H1 (cell line): ENCODE measurements around the gene SMYD5. TPM values are rescaled to one million over a fixed set of nuclear protein-coding genes. Genes with fewer than 3 reads are reported as not detected.

Experiments used
- CTCF ChIA-PET: fragments of 300-600 bp; sonication (Branson Sonifier 250); formaldehyde crosslinking; loops from one replicate; lab custom pipeline; 2021; ENCODE audit not compliant: partially characterized antibody; lab: Charles Lee
- POLR2A ChIA-PET: fragments of 300-600 bp; sonication (Branson Sonifier 250); formaldehyde crosslinking; loops from one replicate; lab custom pipeline; 2021; ENCODE audit warnings: inconsistent platforms; ENCODE audit not compliant: partially characterized antibody; lab: Charles Lee
- DNase-seq, 2 experiments: peaks; one replicate each; pipeline versions ENCODE4 v3.0.0 to v3.0.0-alpha.2; 2010 to 2022; ENCODE audit warnings: low spot score in 2 of 2, low read depth in 1 of 2, mixed read lengths in 1 of 2
- FAIRE-seq: peaks from 2 replicates; lab custom pipeline; 2011; peaks lifted over from hg19 to GRCh38; lab: Jason Lieb, UNC
- H2AFZ ChIP-seq: 2 replicates; pipeline ENCODE4 v1.8.1; 2012; ENCODE audit warnings: low read length, inconsistent platforms
- H2AK5ac ChIP-seq: 2 replicates; pipeline ENCODE4 v1.6.1; 2013; ENCODE audit warnings: low read depth, low read length
- H2BK120ac ChIP-seq: replicated peaks from 2 replicates; pipeline ENCODE3; 2013; ENCODE audit warnings: low read depth, low read length, inconsistent platforms
- H2BK12ac ChIP-seq: 2 replicates; pipeline ENCODE4 v1.6.1; 2013; ENCODE audit warnings: low read depth, low read length
- H2BK15ac ChIP-seq: 2 replicates; pipeline ENCODE4 v1.6.1; 2013; ENCODE audit warnings: low read length
- H2BK20ac ChIP-seq: 2 replicates; pipeline ENCODE4 v1.6.1; 2013; ENCODE audit warnings: low read length
- H2BK5ac ChIP-seq: 2 replicates; pipeline ENCODE4 v1.6.1; 2013; ENCODE audit warnings: low read depth, low read length
- H3K14ac ChIP-seq: 2 replicates; pipeline ENCODE4 v1.6.1; 2013; ENCODE audit warnings: inconsistent platforms; ENCODE audit not compliant: insufficient read length
- H3K18ac ChIP-seq: 2 replicates; pipeline ENCODE4 v1.6.1; 2013; ENCODE audit warnings: low read length; ENCODE audit errors: extremely low read depth
- H3K23ac ChIP-seq: 2 replicates; pipeline ENCODE4 v1.6.1; 2013; ENCODE audit warnings: inconsistent platforms; ENCODE audit not compliant: insufficient read length
- H3K23me2 ChIP-seq: 2 replicates; pipeline ENCODE4 v1.6.1; 2013; ENCODE audit warnings: low read depth, low read length
- H3K27ac ChIP-seq: 2 replicates; pipeline ENCODE4 v1.6.1; 2011; ENCODE audit warnings: low read depth, low read length, inconsistent platforms
- H3K27me3 ChIP-seq, 4 experiments: replicated peaks in 1 of 4; 1 replicate in 1 of 4; 2 replicates in 3 of 4; pipeline versions ENCODE4 v1.6.1 to v1.8.1; 2011 to 2013; ENCODE audit warnings: low read length in 3 of 4, mild to moderate bottlenecking in 3 of 4, inconsistent platforms in 2 of 4, mixed read lengths in 2 of 4, moderate library complexity in 1 of 4; ENCODE audit not compliant: control insufficient read depth in 3 of 4, insufficient read depth in 3 of 4; ENCODE audit errors: extremely low read depth in 1 of 4
- H3K36me3 ChIP-seq, 4 experiments: 2 replicates each; pipeline versions ENCODE4 v1.6.1 to v1.8.1; 2011 to 2013; ENCODE audit warnings: mild to moderate bottlenecking in 4 of 4, low read length in 3 of 4, moderate library complexity in 2 of 4, control low read depth in 1 of 4, inconsistent platforms in 1 of 4; ENCODE audit not compliant: insufficient read depth in 4 of 4, control insufficient read depth in 2 of 4
- H3K4ac ChIP-seq: replicated peaks from 2 replicates; pipeline ENCODE3; 2013; ENCODE audit warnings: low read length, low read depth, mixed read lengths, inconsistent platforms; ENCODE audit not compliant: insufficient read length
- H3K4me1 ChIP-seq, 4 experiments: replicated peaks in 1 of 4; 1 replicate in 1 of 4; 2 replicates in 3 of 4; pipeline versions ENCODE4 v1.6.1 to v1.8.1; 2011 to 2013; ENCODE audit warnings: low read length in 3 of 4, inconsistent platforms in 2 of 4, mixed read lengths in 1 of 4; ENCODE audit not compliant: insufficient read depth in 4 of 4, control insufficient read depth in 3 of 4
- H3K4me2 ChIP-seq, 2 experiments: 2 replicates each; pipeline versions ENCODE4 v1.6.1 to v1.8.1; 2011 to 2013; ENCODE audit warnings: low read depth in 2 of 2, low read length in 2 of 2, control low read depth in 1 of 2, inconsistent platforms in 1 of 2, mild to moderate bottlenecking in 1 of 2; ENCODE audit not compliant: insufficient read depth in 1 of 2
- H3K4me3 ChIP-seq, 4 experiments: fragments of 200-600, 300-600 bp in 1 of 4; sonication (generic), shearing (Covaris generic), sonication (Bioruptor Twin) in 1 of 4; 2 replicates each; pipeline versions ENCODE4 v1.5.1 to v1.8.1; 2011 to 2016; ENCODE audit warnings: low read length in 4 of 4, low read depth in 3 of 4, control low read depth in 2 of 4, inconsistent platforms in 2 of 4, mild to moderate bottlenecking in 2 of 4, mixed read lengths in 1 of 4, moderate library complexity in 1 of 4; ENCODE audit not compliant: insufficient read depth in 2 of 4; ENCODE audit errors: extremely low read depth in 1 of 4
- H3K56ac ChIP-seq: replicated peaks from 2 replicates; pipeline ENCODE3; 2013; ENCODE audit warnings: low read depth, mild to moderate bottlenecking, mixed read lengths, low read length, inconsistent platforms; ENCODE audit not compliant: insufficient read length
- H3K79me1 ChIP-seq: 2 replicates; pipeline ENCODE4 v1.6.1; 2013; ENCODE audit warnings: low read depth, low read length, control low read depth
- H3K79me2 ChIP-seq, 2 experiments: 2 replicates each; pipeline versions ENCODE4 v1.6.1 to v1.8.1; 2012 to 2013; ENCODE audit warnings: low read length in 2 of 2, mild to moderate bottlenecking in 2 of 2, inconsistent platforms in 1 of 2; ENCODE audit not compliant: insufficient read depth in 2 of 2, control insufficient read depth in 1 of 2
- H3K9ac ChIP-seq, 4 experiments: replicated peaks in 1 of 4; 1 replicate in 1 of 4; 2 replicates in 3 of 4; pipeline versions ENCODE4 v1.6.1 to v1.8.1; 2011 to 2013; ENCODE audit warnings: low read depth in 3 of 4, low read length in 3 of 4, control low read depth in 2 of 4, mild to moderate bottlenecking in 2 of 4, moderate library complexity in 2 of 4, inconsistent platforms in 1 of 4; ENCODE audit errors: extremely low read depth in 1 of 4
- H3K9me3 ChIP-seq, 2 experiments: 2 replicates each; pipeline versions ENCODE4 v1.6.1 to v1.8.1; 2012 to 2013; ENCODE audit warnings: mild to moderate bottlenecking in 2 of 2, moderate library complexity in 2 of 2, control low read depth in 1 of 2, inconsistent platforms in 1 of 2, low read depth in 1 of 2, low read length in 1 of 2, mixed read lengths in 1 of 2; ENCODE audit not compliant: insufficient read depth in 2 of 2
- H4K20me1 ChIP-seq, 2 experiments: replicated peaks in 1 of 2; 2 replicates each; pipeline versions ENCODE3 to v1.8.1; 2011 to 2013; ENCODE audit warnings: inconsistent platforms in 2 of 2, low read length in 2 of 2, mild to moderate bottlenecking in 1 of 2; ENCODE audit not compliant: insufficient read depth in 2 of 2, control insufficient read depth in 1 of 2
- H4K5ac ChIP-seq: 2 replicates; pipeline ENCODE4 v1.6.1; 2013; ENCODE audit warnings: low read length, low read depth, mixed read lengths, inconsistent platforms; ENCODE audit not compliant: insufficient read length
- H4K8ac ChIP-seq: 2 replicates; pipeline ENCODE4 v1.8.0; 2013; ENCODE audit warnings: mild to moderate bottlenecking, moderate library complexity, low read length, inconsistent platforms; ENCODE audit not compliant: insufficient read depth; ENCODE audit errors: extremely low read depth
- H4K91ac ChIP-seq: replicated peaks from 2 replicates; pipeline ENCODE3; 2013; ENCODE audit warnings: low read length, mixed read lengths, inconsistent platforms; ENCODE audit not compliant: insufficient read length
- FOSL1 ChIP-seq: IDR thresholded peaks from 2 replicates; pipeline ENCODE4 v1.6.1; 2011; ENCODE audit warnings: mild to moderate bottlenecking, low read depth, low read length, moderate library complexity; ENCODE audit not compliant: insufficient read depth
- GABPA ChIP-seq: IDR thresholded peaks from 2 replicates; pipeline ENCODE4 v1.6.1; 2011; ENCODE audit warnings: mild to moderate bottlenecking, low read length, moderate library complexity, borderline replicate concordance; ENCODE audit not compliant: insufficient read depth
- JUND ChIP-seq: IDR thresholded peaks from 2 replicates; pipeline ENCODE4 v1.6.1; 2011; ENCODE audit warnings: mild to moderate bottlenecking, improper control_type of control experiment, low read length
- POU5F1 ChIP-seq: IDR thresholded peaks from 2 replicates; pipeline ENCODE4 v1.6.1; 2011; ENCODE audit warnings: low read depth, mild to moderate bottlenecking, low read length, moderate library complexity
- RAD21 ChIP-seq, 2 experiments: IDR thresholded peaks in 1 of 2; conservative IDR thresholded peaks in 1 of 2; 2 replicates each; pipeline ENCODE4 v1.6.1; 2011; ENCODE audit warnings: low read depth in 2 of 2, low read length in 2 of 2, improper control_type of control experiment in 1 of 2, inconsistent platforms in 1 of 2, mild to moderate bottlenecking in 1 of 2, moderate library complexity in 1 of 2
- RNF2 ChIP-seq: fragments of 200-900, 300-1000 bp; sonication (generic); IDR thresholded peaks from 2 replicates; pipeline ENCODE4 v1.7.1; 2016; ENCODE audit warnings: borderline replicate concordance, low read depth, mild to moderate bottlenecking, antibody characterized with exemption, low read length; ENCODE audit not compliant: poor library complexity, severe bottlenecking; ENCODE audit errors: missing control alignments
- SIRT6 ChIP-seq: IDR thresholded peaks from one replicate; pipeline ENCODE4 v1.7.1; 2012; ENCODE audit warnings: low read length, inconsistent platforms
- WGBS, 2 experiments: shearing (Covaris generic) in 1 of 2; methylation state at CpG; one replicate each; pipeline versions ENCODE4 v1.1.6 to v1.1.7; 2013 to 2015; ENCODE audit warnings: low lambda C conversion rate in 2 of 2, mixed read lengths in 2 of 2, inconsistent platforms in 1 of 2, low coverage in 1 of 2, missing lambda C conversion rate in 1 of 2; ENCODE audit not compliant: insufficient replicate concordance in 2 of 2, insufficient coverage in 1 of 2, insufficient read length in 1 of 2; ENCODE audit errors: extremely low coverage in 1 of 2, missing lambda C conversion rate in 1 of 2; 5-methylcytosine and 5-hydroxymethylcytosine counted together
- polyA plus RNA-seq, 7 experiments: library from polyadenylated mRNA; depleted of rRNA in 3 of 7; stranded (reverse) in 5 of 7; unstranded in 2 of 7; fragments of >200 nt in 5 of 7; fragments of 200-250 nt in 2 of 7; gene quantifications; 1 replicate in 5 of 7; 2 replicates in 1 of 7; 4 replicates in 1 of 7; pipeline versions ENCODE4 v1.2.1 to v1.2.3, GENCODE V29; 2011 to 2013; ENCODE audit warnings: missing spikeins in 2 of 7, mixed read lengths in 2 of 7
- total RNA-seq: library from RNA; stranded (reverse); fragmentation: NEBNext Ultra II Directional; extraction: Animal tissue kit (Norgen Biotek cat#: 25700); gene quantifications from 2 replicates; pipeline ENCODE4 v1.2.1, GENCODE V29; 2021

SMYD5 gene
- total and polyA plus RNA-seq, 2 of the 8 experiments (the other 6 are each of a cell fraction or from before 2014, with no cell fraction given), result 35.2 to 56.7 TPM

DNA sequence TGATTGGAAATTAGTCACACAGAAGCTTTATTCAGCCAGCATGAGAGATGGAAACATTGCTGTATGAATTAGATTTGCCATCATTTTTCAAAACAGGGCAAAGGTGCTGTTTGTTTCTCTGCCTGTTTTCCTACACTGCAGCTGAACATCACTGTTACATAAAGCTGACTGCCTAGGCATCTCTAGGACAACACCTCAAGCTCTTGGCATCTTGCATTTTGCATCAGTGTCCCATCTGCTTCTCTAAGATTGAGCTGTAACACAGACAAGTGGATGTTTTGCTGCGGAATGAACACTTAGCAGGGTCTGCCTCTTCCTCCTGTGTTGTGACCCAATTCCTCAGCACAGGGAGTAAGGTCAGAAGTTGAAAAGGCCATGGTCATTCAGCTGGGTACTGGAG, 24.9 kb downstream of the SMYD5 start:
- Histone ChIP-seq H2AK5ac (peak overlapping the region; percentile 5; the same call in 1 of the 2 replicates), H3K4me1 (peaks cover 5 to 18% (median 12%) of the 10 kb centered on the region in 4 experiments; a peak in 5 of 7 replicates), H2BK120ac (no peak overlapping the region), H3K14ac (no peak overlapping the region), H3K79me1 (peaks cover 8% of the 10 kb centered on the region), H3K27ac (peak overlapping the region; percentile 55), H3K23ac (no peak overlapping the region), H3K18ac (no peak overlapping the region), H3K23me2 (peaks cover 9% of the 10 kb centered on the region), H3K4me3 (no peak overlapping the region), H2BK15ac (no peak overlapping the region), H2AFZ (no peak overlapping the region), H4K5ac (no peak overlapping the region), H3K56ac (no peak overlapping the region), H2BK12ac (peak overlapping the region; percentile 27; the same call in 1 of the 2 replicates), H3K79me2 (peaks cover 52 to 85% of the 10 kb centered on the region in 2 experiments), H4K8ac (no peak overlapping the region), H3K36me3 (peaks cover 13 to 52% (median 33%) of the 10 kb centered on the region in 4 experiments), H3K4ac (no peak overlapping the region), H2BK20ac (no peak overlapping the region), H3K9me3 (no peaks in the 10 kb centered on the region), H3K27me3 (no peaks in the 10 kb centered on the region), H4K20me1 (peaks cover 9 to 32% of the 10 kb centered on the region in 2 experiments), H3K9ac (peak overlapping the region in 1 of 4 experiments; percentile 37; a peak in 1 of 7 replicates), H3K4me2 (no peak overlapping the region; a peak in 1 of 4 replicates), H4K91ac (no peak overlapping the region), H2BK5ac (no peak overlapping the region; the same call in 1 of the 2 replicates)
- no peak for TF ChIP-seq FOSL1
- no peak for TF ChIP-seq POU5F1
- no peak for TF ChIP-seq RNF2
- no peak for TF ChIP-seq RAD21 (IDR thresholded peaks at IDR 0.05 in 1 of 2, conservative IDR thresholded peaks at IDR 0.05 in 1 of 2; ENCODE audit: low read depth in 2 of 2, low read length in 2 of 2)
- TF ChIP-seq JUND, result no peak
- TF ChIP-seq GABPA, result no peak
- no peak for TF ChIP-seq SIRT6
- 100% methylated on average over 1 of the region's 1 CpG; no CpG with 5 or more reads in 1 of the 2 experiments for WGBS, 2 experiments
- CTCF ChIA-PET, result interaction anchor here (0.6 to 10.2 kb wide), 8 partner anchors 12 to 1245 kb away, joined by 3 to 51 read pairs (median 4); partner anchors contain the start of gene EGR4
- DNase-seq (no peak), FAIRE-seq (no peak)
- POLR2A ChIA-PET, result interaction anchor here (1.2 to 7.5 kb wide), 7 partner anchors 9 to 153 kb away, joined by 3 to 105 read pairs (median 6); no protein-coding TSS in a partner anchor
